GM18909 (cell line): ENCODE measurements around the gene SVEP1.

ENCODE experiments used
- ATAC-seq: cut with Tn5 transposase; IDR thresholded peaks from one replicate; pipeline ENCODE4 v1.9.1; 2021; ENCODE audit warnings: mild to moderate bottlenecking; ENCODE audit not compliant: unreplicated experiment, poor library complexity

Gene SVEP1

GRCh38 chr9:110332766-110333165, 246.8 kb downstream of the SVEP1 start:
- no peak for ATAC-seq

- ATAC-seq = no peak
Measured at GRCh38 chr9:110330484-110331105, 248.9 kb downstream of the SVEP1 start.

- no peak for ATAC-seq
Measured at GRCh38 chr9:110329639-110330230, 249.8 kb downstream of the SVEP1 start.

GRCh38 chr9:110328763-110329162, 250.8 kb downstream of the SVEP1 start:
- no peak for ATAC-seq

- no peak for ATAC-seq
Measured at GRCh38 chr9:110327716-110328115, 251.8 kb downstream of the SVEP1 start.

DNA sequence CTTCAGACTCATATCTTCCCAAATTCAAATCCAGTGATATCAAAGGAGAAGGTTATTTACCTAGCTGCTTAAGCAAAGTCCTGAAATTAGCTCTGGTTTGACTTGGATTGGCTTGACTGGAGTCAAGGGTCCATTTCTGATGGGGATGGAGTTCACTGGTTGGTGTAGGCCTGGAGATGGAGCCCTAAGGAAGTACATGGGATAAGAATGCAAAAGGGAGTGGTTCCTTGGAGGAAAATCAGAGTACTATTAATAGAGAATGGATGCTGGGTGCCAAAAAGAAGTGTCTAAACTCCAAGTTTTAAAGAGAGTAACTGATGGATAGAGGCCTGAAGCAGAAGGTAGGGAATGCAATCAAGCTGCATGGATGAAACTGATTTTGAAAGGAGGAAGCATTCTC, 255.7 kb downstream of the SVEP1 start:
- no peak for ATAC-seq

- ATAC-seq = no peak
Measured at GRCh38 chr9:110320651-110321445, 258.7 kb downstream of the SVEP1 start.

DNA sequence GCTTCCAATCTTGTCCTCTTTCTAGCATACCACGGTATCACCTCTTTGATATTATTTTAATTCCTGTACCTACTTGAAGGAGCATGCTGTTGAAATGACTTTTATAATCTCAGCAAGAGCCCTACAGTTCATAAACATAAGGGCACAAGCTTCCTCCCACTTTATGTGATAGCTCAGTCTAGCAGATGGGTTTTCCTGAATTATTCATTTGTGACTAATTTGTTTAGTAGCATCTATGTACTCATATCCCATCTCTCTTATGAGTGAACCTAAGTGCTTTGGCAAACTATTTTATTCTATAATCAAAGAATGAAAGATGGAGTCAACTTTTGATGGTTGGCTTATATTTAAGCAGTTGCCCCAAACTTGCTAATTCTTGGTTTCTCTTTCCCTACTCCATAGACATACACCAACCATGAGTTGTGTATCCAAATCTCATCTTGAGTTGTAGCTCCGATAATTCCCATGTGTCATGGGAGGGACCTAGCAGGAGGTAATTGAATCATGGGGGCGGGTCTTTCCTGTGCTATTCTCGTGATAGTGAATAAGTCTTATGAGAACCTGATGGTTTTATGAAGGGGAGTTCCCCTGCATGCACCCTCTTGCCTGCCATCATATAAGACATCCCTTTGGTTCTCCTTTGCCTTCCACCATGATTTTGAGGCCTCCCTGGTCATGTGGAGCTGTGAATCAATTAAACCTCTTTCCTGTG, 259.6 kb downstream of the SVEP1 start:
- ATAC-seq = no peak

- ATAC-seq = no peak
Measured at GRCh38 chr9:110317911-110318310, 261.6 kb downstream of the SVEP1 start.

DNA sequence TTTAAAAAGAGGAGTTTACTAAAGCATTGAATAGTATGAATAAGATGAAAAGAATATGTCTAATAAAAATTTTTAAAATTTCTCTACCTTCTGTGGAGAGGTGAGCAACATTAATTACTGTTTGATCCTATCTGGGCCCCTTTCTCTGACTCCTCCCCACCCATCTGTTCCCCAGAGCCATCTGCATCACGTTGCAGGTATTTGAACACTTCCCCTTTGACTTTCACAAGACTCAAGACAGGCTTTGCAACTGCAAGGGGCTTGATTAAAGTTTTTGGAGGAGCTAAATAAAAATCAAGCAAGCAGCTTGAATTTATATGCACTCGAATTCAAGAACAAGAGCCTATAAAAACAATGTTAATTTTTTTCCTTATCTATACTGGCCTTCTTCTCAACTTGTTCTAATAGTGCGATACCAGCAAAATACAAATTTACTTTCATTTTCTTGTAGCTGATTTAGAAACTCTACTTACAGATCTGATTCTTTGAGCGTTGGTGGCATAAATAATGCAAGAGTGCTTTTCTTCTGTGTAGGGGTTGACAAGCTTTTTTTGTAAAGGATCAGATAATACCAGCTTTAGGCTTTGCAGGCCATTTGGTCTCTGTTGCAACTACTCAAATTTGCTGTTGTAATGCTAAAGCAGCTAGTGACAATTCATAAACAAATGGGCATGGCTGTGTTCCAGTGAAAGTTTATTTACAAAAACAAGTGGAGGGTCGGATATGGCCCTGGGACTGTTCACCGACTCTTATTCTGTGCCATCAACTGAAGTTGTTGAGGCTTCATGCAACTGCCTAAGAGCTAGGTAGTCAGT, 263.1 kb downstream of the SVEP1 start:
- peak; percentile 98 for ATAC-seq
